ENCODE measurements around the gene GET4. TPM values are rescaled to one million over a fixed set of nuclear protein-coding genes. Genes with fewer than 3 reads are reported as not detected.

Gene GET4
- 10 to 100 TPM in 11 of 12 donors, not detected in 1; 13.4 to 44.3 (median 37.2) TPM for polyA plus RNA-seq (ENCODE audit: insufficient read length in 12 of 12)
- long read RNA-seq, donor 1, full-length matches to known transcripts: 25 of 25 reads
- long read RNA-seq, donor 1, partial matches to known transcripts: 0 of 25 reads
- long read RNA-seq, donor 1, other reads (novel, unspliced or antisense): 0 of 25 reads
- long read RNA-seq, donor 2, full-length matches to known transcripts: 31 of 39 reads
- long read RNA-seq, donor 2, partial matches to known transcripts: 8 of 39 reads
- long read RNA-seq, donor 2, other reads (novel, unspliced or antisense): 0 of 39 reads
- long read RNA-seq, donor 3, full-length matches to known transcripts: 12 of 12 reads
- long read RNA-seq, donor 3, partial matches to known transcripts: 0 of 12 reads
- long read RNA-seq, donor 3, other reads (novel, unspliced or antisense): 0 of 12 reads
- long read RNA-seq, donor 4, transcript GET4-201 (9 exons, 2,090 nt): major isoform, 11 of 11 reads
- long read RNA-seq, donor 4, partial matches to known transcripts: 0 of 11 reads
- long read RNA-seq, donor 4, other reads (novel, unspliced or antisense): 0 of 11 reads
- long read RNA-seq, donor 5, full-length matches to known transcripts: 39 of 39 reads
- long read RNA-seq, donor 5, partial matches to known transcripts: 0 of 39 reads
- long read RNA-seq, donor 5, other reads (novel, unspliced or antisense): 0 of 39 reads
- long read RNA-seq, donor 6, transcript GET4-201 (9 exons, 2,090 nt): major isoform, 10 of 10 reads
- long read RNA-seq, donor 6, partial matches to known transcripts: 0 of 10 reads
- long read RNA-seq, donor 6, other reads (novel, unspliced or antisense): 0 of 10 reads
- long read RNA-seq, donor 7, transcript GET4-201 (9 exons, 2,090 nt): major isoform, 7 of 7 reads
- long read RNA-seq, donor 7, partial matches to known transcripts: 0 of 7 reads
- long read RNA-seq, donor 7, other reads (novel, unspliced or antisense): 0 of 7 reads
- long read RNA-seq, donor 8, full-length matches to known transcripts: 30 of 30 reads
- long read RNA-seq, donor 8, partial matches to known transcripts: 0 of 30 reads
- long read RNA-seq, donor 8, other reads (novel, unspliced or antisense): 0 of 30 reads
- long read RNA-seq, donor 9, transcript GET4-201 (9 exons, 2,090 nt): major isoform, 7 of 13 reads
- long read RNA-seq, donor 9, partial matches to known transcripts: 5 of 13 reads
- long read RNA-seq, donor 9, other reads (novel, unspliced or antisense): 0 of 13 reads
- long read RNA-seq, donor 10, transcript GET4-201 (9 exons, 2,090 nt): major isoform, 16 of 16 reads
- long read RNA-seq, donor 10, partial matches to known transcripts: 0 of 16 reads
- long read RNA-seq, donor 10, other reads (novel, unspliced or antisense): 0 of 16 reads
- long read RNA-seq, donor 11, full-length matches to known transcripts: 19 of 25 reads
- long read RNA-seq, donor 11, partial matches to known transcripts: 6 of 25 reads
- long read RNA-seq, donor 11, other reads (novel, unspliced or antisense): 0 of 25 reads

- DNase-seq: peak; percentile 92
These were observed at the start of gene GET4 for GRCh38 chr7:876077-876971. TSS of gene GET4 (plus strand) at chr7:876554. CDS start at chr7:876646, 92 bp downstream.

GRCh38 chr7:828793-829561 lies 47.4 kb upstream of the GET4 start:
- DNase-seq: no peak

GRCh38 chr7:830069-830468 lies 46.3 kb upstream of the GET4 start:
- no peak for DNase-seq

- peak; percentile 77 for DNase-seq
These were observed 44.7 kb upstream of the GET4 start for GRCh38 chr7:831596-832166.

GRCh38 chr7:832167-832967 lies 44.0 kb upstream of the GET4 start, which contains the start of gene SUN1:
TSS of gene SUN1 (plus strand) at chr7:832476. CDS start at chr7:832525, 49 bp downstream.
- DNase-seq: peak; percentile 56

- DNase-seq: no peak
These were observed 43.4 kb upstream of the GET4 start for GRCh38 chr7:832968-833424.

GRCh38 chr7:833601-834258 lies 42.6 kb upstream of the GET4 start:
- no peak for DNase-seq

- no peak for DNase-seq
These were observed 42.1 kb upstream of the GET4 start for GRCh38 chr7:834277-834676.

- DNase-seq: no peak
These were observed 41.3 kb upstream of the GET4 start for GRCh38 chr7:835021-835420.

- DNase-seq: no peak
These were observed 40.6 kb upstream of the GET4 start for GRCh38 chr7:835485-836401.

GRCh38 chr7:836429-836828 lies 39.9 kb upstream of the GET4 start:
- no peak for DNase-seq

- no peak for DNase-seq
These were observed 39.4 kb upstream of the GET4 start for GRCh38 chr7:837001-837400.

GRCh38 chr7:840001-840600 lies 36.3 kb upstream of the GET4 start:
- DNase-seq: no peak

GRCh38 chr7:841943-842342 lies 34.4 kb upstream of the GET4 start:
- no peak for DNase-seq

- DNase-seq: no peak
These were observed 33.8 kb upstream of the GET4 start for GRCh38 chr7:842431-843031.

All from muscle of arm (tissue), 14 donors.